Activated CD4-positive, alpha-beta T cell treated with anti-CD3 and anti-CD28 coated beads, Interleukin-2, amount 10 ng/mL, durations not matched to agents 7 days and 5 days (primary cell): ENCODE data around the gene LSM7. TPM values are rescaled to one million over a fixed set of nuclear protein-coding genes. Genes with fewer than 3 reads are reported as not detected.
"Not testable (repeated sequence)": the region's sequence is repeated elsewhere in the genome, so short reads cannot be mapped to it uniquely, and the experiment has no call there.

Source experiments
- CTCF ChIA-PET: fragments of 350-600 bp; sonication (Branson Sonifier 250); formaldehyde crosslinking; loops from one replicate; lab custom pipeline; 2021; ENCODE audit warnings: antibody characterized with exemption; lab: Charles Lee
- POLR2A ChIA-PET: fragments of 350-600 bp; sonication (Branson Sonifier 250); formaldehyde crosslinking; loops from one replicate; lab custom pipeline; 2021; ENCODE audit warnings: antibody characterized with exemption; lab: Charles Lee
- DNase-seq: peaks from one replicate; pipeline ENCODE4 v3.0.0-alpha.2; 2020
- H3K27ac Mint-ChIP-seq: one replicate; pipeline ENCODE4 v1.8.0; 2021; ENCODE audit warnings: mild to moderate bottlenecking, moderate library complexity, mixed read lengths
- H3K27me3 Mint-ChIP-seq: one replicate; pipeline ENCODE4 v1.8.0; 2021; ENCODE audit warnings: mixed read lengths
- H3K36me3 Mint-ChIP-seq: one replicate; pipeline ENCODE4 v1.8.0; 2021; ENCODE audit warnings: low read depth, mixed read lengths
- H3K4me1 Mint-ChIP-seq: one replicate; pipeline ENCODE4 v1.8.0; 2021; ENCODE audit warnings: mixed read lengths
- H3K4me3 Mint-ChIP-seq: one replicate; pipeline ENCODE4 v1.8.0; 2021; ENCODE audit warnings: mild to moderate bottlenecking, moderate library complexity, mixed read lengths
- H3K9me3 Mint-ChIP-seq: one replicate; pipeline ENCODE4 v1.8.0; 2021; ENCODE audit warnings: mixed read lengths
- total RNA-seq, 2 experiments: library from RNA; stranded (reverse); gene quantifications; one replicate each; pipeline ENCODE4 v1.2.3, GENCODE V29; 2021

LSM7 gene
- total RNA-seq, 2 experiments from 2014 or later = 105 to 114 TPM

- peaks cover 36% of the 10 kb centered on the region for H3K4me1 Mint-ChIP-seq
- CTCF ChIA-PET = interaction anchor here (1.0 to 5.7 kb wide), 3 partner anchors 8 to 54 kb away, joined by 3 to 49 read pairs (median 4); partner anchors contain the start of gene PLEKHJ1
- H3K36me3 Mint-ChIP-seq = peaks cover 21% of the 10 kb centered on the region
- no peaks in the 10 kb centered on the region for H3K9me3 Mint-ChIP-seq
- no peaks in the 10 kb centered on the region for H3K27me3 Mint-ChIP-seq
- POLR2A ChIA-PET = interaction anchor here (0.6 to 1.2 kb wide), 2 partner anchors 16 to 1794 kb away, joined by 3 read pairs; no protein-coding TSS in a partner anchor
- H3K27ac Mint-ChIP-seq = peak overlapping the region; percentile 98
- peak overlapping the region; percentile 84 for H3K4me3 Mint-ChIP-seq
- DNase-seq = peak; percentile 81
Measured at GRCh38 chr19:2289714-2290435, 38.5 kb downstream of the LSM7 start.

GRCh38 chr19:2288818-2289713 is 39.3 kb downstream of the LSM7 start:
- Mint-ChIP-seq H3K36me3 (peaks cover 20% of the 10 kb centered on the region), H3K27me3 (no peaks in the 10 kb centered on the region), H3K4me1 (peaks cover 33% of the 10 kb centered on the region), H3K9me3 (no peaks in the 10 kb centered on the region), H3K4me3 (peak overlapping the region; percentile 84), H3K27ac (peak overlapping the region; percentile 98)
- no peak for DNase-seq
- ChIA-PET POLR2A (interaction anchor here (0.6 to 1.2 kb wide), 3 partner anchors 15 to 1793 kb away, joined by 3 read pairs; no protein-coding TSS in a partner anchor), CTCF (interaction anchor here (0.6 to 5.7 kb wide), 8 partner anchors 9 to 451 kb away, joined by 3 to 49 read pairs (median 4); partner anchors contain the start of gene PLEKHJ1)

GRCh38 chr19:2288338-2288817 is 40.0 kb downstream of the LSM7 start:
- ChIA-PET POLR2A (interaction anchor here (0.6 to 1.2 kb wide), 2 partner anchors 14 to 100 kb away, joined by 3 read pairs; no protein-coding TSS in a partner anchor), CTCF (interaction anchor here (0.6 to 5.7 kb wide), 6 partner anchors 8 to 190 kb away, joined by 3 to 49 read pairs (median 4); no protein-coding TSS in a partner anchor)
- peak overlapping the region; percentile 84 for H3K4me3 Mint-ChIP-seq
- H3K36me3 Mint-ChIP-seq = peaks cover 15% of the 10 kb centered on the region
- no peaks in the 10 kb centered on the region for H3K27me3 Mint-ChIP-seq
- H3K9me3 Mint-ChIP-seq = no peaks in the 10 kb centered on the region
- H3K27ac Mint-ChIP-seq = peak overlapping the region; percentile 98
- DNase-seq = no peak
- peaks cover 29% of the 10 kb centered on the region for H3K4me1 Mint-ChIP-seq

GRCh38 chr19:2287585-2288337 is 40.6 kb downstream of the LSM7 start:
- Mint-ChIP-seq H3K4me3 (no peak overlapping the region), H3K36me3 (peaks cover 10% of the 10 kb centered on the region), H3K27me3 (peaks cover 2% of the 10 kb centered on the region), H3K4me1 (peaks cover 31% of the 10 kb centered on the region), H3K9me3 (no peaks in the 10 kb centered on the region), H3K27ac (peak overlapping the region; percentile 98)
- CTCF ChIA-PET = interaction anchor here (0.9 to 5.7 kb wide), 4 partner anchors 8 to 44 kb away, joined by 3 to 49 read pairs (median 6); no protein-coding TSS in a partner anchor
- POLR2A ChIA-PET = interaction anchor here (0.9 kb wide), 1 partner anchor 14 kb away, joined by 3 read pairs; no protein-coding TSS in a partner anchor
- DNase-seq = no peak

- ChIA-PET CTCF (interaction anchor here (0.6 to 5.7 kb wide), 3 partner anchors 10 to 104 kb away, joined by 3 to 49 read pairs (median 5); no protein-coding TSS in a partner anchor), POLR2A (interaction anchor here (0.9 kb wide), 1 partner anchor 13 kb away, joined by 3 read pairs; no protein-coding TSS in a partner anchor)
- DNase-seq = no peak
- Mint-ChIP-seq H3K4me3 (no peak overlapping the region), H3K27ac (no peak overlapping the region), H3K9me3 (no peaks in the 10 kb centered on the region), H3K4me1 (peaks cover 38% of the 10 kb centered on the region), H3K36me3 (peaks cover 6% of the 10 kb centered on the region), H3K27me3 (peaks cover 5% of the 10 kb centered on the region)
Measured at GRCh38 chr19:2286402-2287140, 41.8 kb downstream of the LSM7 start.

GRCh38 chr19:2283835-2284507 is 44.4 kb downstream of the LSM7 start:
- CTCF ChIA-PET = interaction anchor here (0.6 to 1.7 kb wide), 3 partner anchors 10 to 681 kb away, joined by 4 to 5 read pairs (median 4); no protein-coding TSS in a partner anchor
- H3K27ac Mint-ChIP-seq = no peak overlapping the region
- no peaks in the 10 kb centered on the region for H3K36me3 Mint-ChIP-seq
- H3K4me1 Mint-ChIP-seq = peaks cover 24% of the 10 kb centered on the region
- no peak for DNase-seq
- POLR2A ChIA-PET = no interaction called here
- H3K9me3 Mint-ChIP-seq = no peaks in the 10 kb centered on the region
- no peak overlapping the region for H3K4me3 Mint-ChIP-seq
- H3K27me3 Mint-ChIP-seq = peaks cover 5% of the 10 kb centered on the region

GRCh38 chr19:2282862-2283237 is 45.5 kb downstream of the LSM7 start:
- Mint-ChIP-seq H3K27ac (peak overlapping the region; percentile 69), H3K27me3 (peaks cover 5% of the 10 kb centered on the region), H3K4me3 (no peak overlapping the region), H3K4me1 (peaks cover 16% of the 10 kb centered on the region), H3K36me3 (no peaks in the 10 kb centered on the region), H3K9me3 (no peaks in the 10 kb centered on the region)
- ChIA-PET CTCF (interaction anchor here (1.1 to 1.4 kb wide), 2 partner anchors 9 to 262 kb away, joined by 4 to 5 read pairs; no protein-coding TSS in a partner anchor), POLR2A (no interaction called here)
- DNase-seq = no peak

GRCh38 chr19:2282062-2282861 is 46.1 kb downstream of the LSM7 start, which contains the start of gene PEAK3:
TSS of gene PEAK3 (minus strand) at chr19:2282175. CDS start at chr19:2280931, 1,244 bp downstream.
- ChIA-PET CTCF (interaction anchor here (1.1 to 1.4 kb wide), 2 partner anchors 9 to 262 kb away, joined by 4 to 5 read pairs; no protein-coding TSS in a partner anchor), POLR2A (no interaction called here)
- Mint-ChIP-seq H3K4me3 (peak within 1 kb of the TSS; percentile 32), H3K27me3 (peaks cover 5% of the 10 kb centered on the region), H3K36me3 (no peaks in the 10 kb centered on the region), H3K4me1 (peaks cover 16% of the 10 kb centered on the region), H3K27ac (peak within 1 kb of the TSS; percentile 75), H3K9me3 (no peaks in the 10 kb centered on the region)
- DNase-seq = peak; percentile 44

- DNase-seq, H3K27me3 Mint-ChIP-seq, H3K9me3 Mint-ChIP-seq, POLR2A ChIA-PET, CTCF ChIA-PET, H3K36me3 Mint-ChIP-seq: not testable (repeated sequence)
- Mint-ChIP-seq H3K4me1 (peaks cover 16% of the 10 kb centered on the region), H3K27ac (peak overlapping the region; percentile 75), H3K4me3 (peak overlapping the region; percentile 32)
Measured at GRCh38 chr19:2281265-2282061, 46.9 kb downstream of the LSM7 start.
